RKO (cell line): ENCODE data around the gene ZNF774.
A peak's percentile ranks its signal among the peaks of the same experiment; 100 is the strongest.
"Not testable (repeated sequence)": the region's sequence is repeated elsewhere in the genome, so short reads cannot be mapped to it uniquely, and the experiment has no call there.

Experiments
- DNase-seq: peaks from one replicate; pipeline ENCODE4 v3.0.0-alpha.2; 2016; ENCODE audit warnings: low spot score

Gene ZNF774

GRCh38 chr15:90347431-90348065, 4.5 kb upstream of the ZNF774 start:
- not testable (repeated sequence) for DNase-seq

- no peak for DNase-seq
Measured at GRCh38 chr15:90348456-90348855, 3.6 kb upstream of the ZNF774 start.

GRCh38 chr15:90349072-90349471, 3.0 kb upstream of the ZNF774 start:
- no peak for DNase-seq

- DNase-seq: no peak
Measured at GRCh38 chr15:90349821-90350220, 2.3 kb upstream of the ZNF774 start.

DNA sequence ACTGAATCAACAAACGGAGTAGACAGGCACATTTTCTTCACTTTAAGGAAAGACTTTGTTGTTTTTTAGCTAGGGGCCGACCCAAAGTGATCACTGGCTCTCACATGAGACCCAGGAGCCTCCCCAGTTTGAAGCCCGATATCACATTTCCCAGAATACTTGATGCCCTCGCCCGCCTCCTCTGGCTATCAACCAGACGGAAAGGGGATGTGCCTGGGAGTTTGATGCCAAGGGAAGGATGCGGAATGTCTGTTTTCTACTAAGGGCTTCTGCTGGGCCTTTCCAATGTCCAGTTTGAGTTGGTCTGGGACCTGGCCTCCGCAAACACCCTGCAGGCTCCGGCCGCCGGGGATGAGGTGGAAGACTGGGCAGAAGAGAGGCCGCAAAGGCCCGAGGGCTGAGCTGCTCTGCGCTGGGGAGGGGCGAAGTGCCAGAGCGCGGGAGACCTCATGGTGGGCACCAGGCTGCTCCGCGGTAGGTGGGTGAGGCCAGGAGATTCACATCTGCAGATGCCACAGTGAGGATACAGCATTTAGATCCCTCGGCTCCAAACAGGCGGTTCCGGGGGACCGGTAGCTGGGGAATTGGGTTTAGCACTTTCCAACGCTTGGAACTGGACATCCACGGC, 491 bp upstream of the ZNF774 start:
- no peak for DNase-seq

DNA sequence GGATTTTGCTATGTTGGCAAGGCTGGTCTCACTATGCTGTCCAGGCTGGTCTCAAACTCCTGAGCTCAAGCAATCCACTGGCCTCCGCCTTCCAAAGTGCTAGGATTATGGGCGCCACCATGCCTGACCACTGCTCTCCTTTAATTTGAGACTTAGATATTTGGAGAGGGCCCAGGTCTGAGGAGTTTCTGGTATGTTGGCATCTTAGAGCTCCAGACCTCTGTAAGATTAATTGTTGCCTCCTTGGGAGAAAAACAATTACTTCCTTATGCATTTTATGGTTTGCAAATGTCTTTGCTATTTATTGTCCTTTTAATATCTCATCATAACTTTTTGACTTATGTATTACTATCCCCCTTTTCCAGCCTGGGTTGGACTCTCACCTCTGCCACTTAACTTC, 2.9 kb downstream of the ZNF774 start:
- DNase-seq: no peak

DNA sequence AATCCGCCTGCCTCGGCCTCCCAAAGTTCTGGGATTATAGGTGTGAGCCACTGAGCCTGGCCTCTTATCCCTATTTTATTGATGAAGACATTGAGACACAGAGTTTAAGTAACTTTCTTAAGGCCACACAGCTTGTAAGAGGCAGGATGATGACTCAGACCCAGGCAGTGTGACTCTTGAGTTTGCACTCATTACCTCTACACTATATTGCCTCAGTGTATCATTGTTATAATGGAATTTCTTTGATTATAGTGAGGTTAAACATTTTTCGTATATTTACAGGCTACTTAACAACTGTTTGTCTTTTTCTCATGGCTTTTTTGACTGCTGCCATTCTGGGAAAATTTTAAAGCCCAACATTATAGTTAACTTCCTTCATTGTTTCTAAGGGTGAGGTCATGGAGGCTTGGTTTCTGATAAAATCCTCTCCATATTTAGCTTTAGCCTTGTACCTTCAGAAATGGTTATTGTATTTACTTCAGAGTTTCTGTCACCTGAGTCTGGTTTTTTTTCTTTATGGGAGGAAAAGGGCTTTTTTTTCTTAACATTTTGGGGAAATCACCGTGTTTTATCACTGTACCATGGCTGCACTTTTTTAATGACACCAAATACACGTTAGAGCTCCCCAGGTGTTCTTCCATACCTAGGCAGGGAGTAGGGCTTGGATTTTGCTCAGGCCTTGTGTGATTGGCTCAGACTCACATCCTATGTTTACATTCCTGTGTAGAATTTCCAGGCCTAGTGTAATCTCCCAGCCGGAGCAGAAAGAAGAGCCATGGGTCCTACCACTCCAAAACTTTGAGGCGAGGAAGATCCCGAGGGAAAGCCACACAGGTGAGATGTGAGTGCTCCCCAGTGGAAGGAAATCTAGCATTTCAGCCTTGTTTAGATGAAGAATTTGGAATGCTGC, 6.3 kb downstream of the ZNF774 start:
- peak; percentile 80 for DNase-seq

- no peak for DNase-seq
Measured at GRCh38 chr15:90360746-90361145, 8.7 kb downstream of the ZNF774 start.

DNA sequence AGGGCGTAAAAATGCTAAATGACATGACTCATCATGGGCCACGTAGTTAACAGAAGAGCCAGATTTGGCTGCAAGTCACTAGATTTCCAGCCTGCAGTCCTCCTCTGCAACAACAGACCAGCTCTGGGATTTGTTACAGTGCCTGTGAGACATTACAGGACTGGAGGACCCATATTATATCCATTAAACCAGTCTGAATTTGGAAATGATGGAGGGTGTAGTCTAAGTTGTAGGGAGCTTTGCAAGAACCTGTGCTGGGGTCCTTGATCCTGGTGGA, 10.8 kb downstream of the ZNF774 start:
- peak; percentile 76 for DNase-seq

- peak; percentile 74 for DNase-seq
Measured at GRCh38 chr15:90364251-90364650, 12.2 kb downstream of the ZNF774 start.

- DNase-seq: no peak
Measured at GRCh38 chr15:90365414-90366055, 13.5 kb downstream of the ZNF774 start.

GRCh38 chr15:90367576-90367975, 15.5 kb downstream of the ZNF774 start:
- DNase-seq: no peak

DNA sequence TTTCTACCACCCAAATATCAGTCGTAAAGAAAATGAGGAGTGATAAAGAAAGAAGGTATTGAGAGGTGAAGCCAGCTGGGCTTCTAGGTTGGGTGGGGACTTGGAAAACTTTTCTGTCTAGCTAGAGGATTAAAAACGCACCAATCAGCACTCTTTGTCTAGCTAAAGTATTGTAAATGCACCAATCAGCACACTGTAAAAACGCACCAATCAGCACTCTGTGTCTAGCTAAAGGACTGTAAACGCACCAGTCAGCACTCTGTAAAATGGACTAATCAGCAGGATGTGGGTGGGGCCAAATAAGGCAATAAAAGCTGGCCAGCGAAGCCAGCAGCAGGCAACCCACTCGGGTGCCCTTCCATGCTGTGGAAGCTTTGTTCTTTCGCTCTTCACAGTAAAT, 23.0 kb downstream of the ZNF774 start:
- DNase-seq: no peak

GRCh38 chr15:90376789-90377188, 24.7 kb downstream of the ZNF774 start:
- no peak for DNase-seq

GRCh38 chr15:90379263-90379662, 27.2 kb downstream of the ZNF774 start:
- DNase-seq: no peak

GRCh38 chr15:90381515-90381914, 29.4 kb downstream of the ZNF774 start:
- DNase-seq: no peak

- no peak for DNase-seq
Measured at GRCh38 chr15:90382320-90382719, 30.2 kb downstream of the ZNF774 start.

DNA sequence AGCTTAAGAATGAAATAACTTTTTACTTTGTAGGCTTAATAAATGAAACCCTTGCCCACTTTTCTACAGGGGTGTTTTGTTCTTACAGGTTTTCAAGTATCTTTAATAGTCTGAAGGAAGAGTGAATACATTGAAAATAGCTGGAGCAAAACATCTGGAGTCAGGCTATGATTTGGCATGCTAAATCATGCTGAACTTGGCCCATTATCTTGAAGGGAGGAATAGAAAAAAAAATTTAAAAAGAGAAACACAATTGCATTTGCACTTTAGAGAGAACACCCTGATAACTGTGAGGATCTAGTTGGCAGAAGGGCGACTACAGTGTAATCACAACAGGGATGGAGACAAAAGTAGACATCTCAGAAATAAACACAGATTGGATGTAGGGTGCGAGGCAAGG, 34.1 kb downstream of the ZNF774 start:
- no peak for DNase-seq

GRCh38 chr15:90387534-90388461, 35.7 kb downstream of the ZNF774 start, which contains the start of gene IQGAP1:
Gene IQGAP1 (plus strand): TSS chr15:90388242. CDS start chr15:90388342, 100 bp downstream.
- peak; percentile 97 for DNase-seq

- DNase-seq: peak; percentile 79
Measured at GRCh38 chr15:90388462-90389380, 36.6 kb downstream of the ZNF774 start.
